Activated CD4-positive, alpha-beta T cell treated with anti-CD3 and anti-CD28 coated beads for 36 hours (primary cell): ENCODE results near the gene AK5. TPM values are rescaled to one million over a fixed set of nuclear protein-coding genes. Genes with fewer than 3 reads are reported as not detected.

Experiments
- ATAC-seq: fragments of 200-7000 bp; cut with Tn5 transposase; one replicate; pipeline ENCODE4 v1.10.0; 2021; ENCODE audit warnings: mild to moderate bottlenecking, moderate library complexity
- CTCF ChIA-PET: fragments of 350-600 bp; sonication (Branson Sonifier 250); formaldehyde crosslinking; loops from one replicate; lab custom pipeline; 2021; ENCODE audit warnings: antibody characterized with exemption; lab: Charles Lee
- POLR2A ChIA-PET: fragments of 350-600 bp; sonication (Branson Sonifier 250); formaldehyde crosslinking; loops from one replicate; lab custom pipeline; 2021; ENCODE audit warnings: antibody characterized with exemption, inconsistent platforms; lab: Charles Lee
- DNase-seq: peaks from one replicate; pipeline ENCODE4 v3.0.0-alpha.2; 2020
- H3K27ac Mint-ChIP-seq: one replicate; pipeline ENCODE4 v1.8.0; 2021; ENCODE audit warnings: mixed read lengths
- H3K27me3 Mint-ChIP-seq: one replicate; pipeline ENCODE4 v1.8.0; 2021; ENCODE audit warnings: mixed read lengths
- H3K36me3 Mint-ChIP-seq: one replicate; pipeline ENCODE4 v1.8.0; 2021; ENCODE audit warnings: low read depth, mixed read lengths
- H3K4me1 Mint-ChIP-seq: one replicate; pipeline ENCODE4 v1.8.0; 2021; ENCODE audit warnings: mixed read lengths
- H3K4me3 Mint-ChIP-seq: one replicate; pipeline ENCODE4 v1.8.0; 2021; ENCODE audit warnings: mild to moderate bottlenecking, moderate library complexity, mixed read lengths
- H3K9me3 Mint-ChIP-seq: one replicate; pipeline ENCODE4 v1.8.0; 2021; ENCODE audit warnings: low read depth, mixed read lengths
- intact Hi-C, 2 experiments: fragments of 100-400 bp; cut with DNase I in 1 of 2; cut with micrococcal nuclease in 1 of 2; formaldehyde crosslinking; loops; one replicate each; pipeline versions ENCODE4 v1.14.2 to v1.15.1; 2022 to 2024; cut with DNase I, micrococcal nuclease
- total RNA-seq, 2 experiments: library from RNA; stranded (reverse); gene quantifications; one replicate each; pipeline ENCODE4 v1.2.3, GENCODE V29; 2021

AK5 gene
- total RNA-seq, 2 experiments from 2014 or later = 9.9 TPM

DNA sequence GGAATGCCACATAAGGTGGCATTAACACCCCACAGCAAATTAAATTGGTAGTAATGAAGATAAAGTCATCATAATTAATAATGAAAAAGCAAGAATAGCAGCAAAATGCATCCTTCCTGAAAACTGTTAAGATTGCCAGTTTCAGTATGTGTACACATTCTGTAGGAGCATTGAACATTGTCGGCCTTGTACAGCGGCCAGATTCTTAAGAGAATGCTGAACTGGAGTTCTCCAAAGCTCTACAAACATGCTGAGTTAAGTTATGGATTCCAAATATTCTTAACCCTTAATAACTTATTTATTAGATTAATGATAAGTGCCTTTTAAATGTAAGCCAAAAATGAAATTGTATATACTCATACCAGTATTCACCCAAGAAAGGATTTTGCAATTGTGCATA is 189.9 kb downstream of the AK5 start:
- Mint-ChIP-seq H3K27ac (no peak overlapping the region), H3K9me3 (no peaks in the 10 kb centered on the region), H3K36me3 (peaks cover 3% of the 10 kb centered on the region), H3K27me3 (no peaks in the 10 kb centered on the region), H3K4me1 (no peaks in the 10 kb centered on the region), H3K4me3 (no peak overlapping the region)
- ChIA-PET CTCF (interaction anchor here (0.8 kb wide), 1 partner anchor 9 kb away, joined by 3 read pairs; no protein-coding TSS in a partner anchor), POLR2A (no interaction called here)
- DNase-seq = no peak
- intact Hi-C loops = no loop called here
- no peak for ATAC-seq

DNA sequence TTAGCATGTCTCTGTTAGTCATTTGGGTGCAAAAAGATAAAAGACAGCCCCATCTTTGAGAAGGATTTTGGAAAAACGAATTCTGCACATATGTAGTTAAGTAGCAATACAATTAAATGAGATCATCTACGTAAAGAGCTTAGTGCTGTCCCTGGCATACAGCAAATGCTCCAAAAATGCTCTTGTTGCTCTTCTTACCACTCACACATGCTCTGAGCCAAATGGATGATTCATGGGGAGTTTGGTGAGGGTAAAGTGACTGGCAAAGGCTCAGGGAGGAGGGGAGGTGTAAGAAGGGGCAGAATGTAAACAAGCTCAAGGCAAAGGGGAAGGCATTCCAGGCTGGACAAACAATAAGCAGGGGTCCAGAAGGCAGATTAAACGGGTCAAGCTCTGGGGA is 191.9 kb downstream of the AK5 start:
- ATAC-seq = no peak
- Mint-ChIP-seq H3K4me3 (no peak overlapping the region), H3K27ac (no peak overlapping the region), H3K36me3 (peaks cover 9% of the 10 kb centered on the region), H3K4me1 (no peaks in the 10 kb centered on the region), H3K9me3 (peaks cover 2% of the 10 kb centered on the region), H3K27me3 (no peaks in the 10 kb centered on the region)
- CTCF ChIA-PET = interaction anchor here (1.2 kb wide), 1 partner anchor 59 kb away, joined by 3 read pairs; no protein-coding TSS in a partner anchor
- DNase-seq = no peak
- POLR2A ChIA-PET = no interaction called here
- intact Hi-C loops = no loop called here

DNA sequence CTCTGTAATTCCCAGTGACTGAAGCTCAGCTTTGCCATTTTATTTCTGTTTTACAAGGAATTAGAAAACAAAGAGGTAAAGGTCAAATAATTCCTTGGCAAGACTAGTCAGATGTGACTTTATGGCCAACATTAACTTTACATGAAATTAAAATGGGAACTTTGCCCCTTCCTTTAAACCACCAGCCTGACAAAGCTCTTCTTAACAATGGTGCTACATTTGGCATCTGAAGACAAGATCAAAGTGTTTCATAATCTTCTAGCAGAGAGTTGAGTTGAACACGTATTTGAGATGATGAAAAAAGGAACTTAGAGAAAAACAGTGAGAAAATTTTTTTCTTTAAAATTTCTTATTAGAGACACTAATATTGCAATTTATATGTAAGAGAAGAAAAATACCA is 193.8 kb downstream of the AK5 start:
- POLR2A ChIA-PET = no interaction called here
- Mint-ChIP-seq H3K27ac (no peak overlapping the region), H3K4me1 (no peaks in the 10 kb centered on the region), H3K9me3 (peaks cover 2% of the 10 kb centered on the region), H3K36me3 (peaks cover 14% of the 10 kb centered on the region), H3K4me3 (no peak overlapping the region), H3K27me3 (no peaks in the 10 kb centered on the region)
- DNase-seq (no peak), ATAC-seq (no peak)
- CTCF ChIA-PET = no interaction called here
- intact Hi-C loops = no loop called here

DNA sequence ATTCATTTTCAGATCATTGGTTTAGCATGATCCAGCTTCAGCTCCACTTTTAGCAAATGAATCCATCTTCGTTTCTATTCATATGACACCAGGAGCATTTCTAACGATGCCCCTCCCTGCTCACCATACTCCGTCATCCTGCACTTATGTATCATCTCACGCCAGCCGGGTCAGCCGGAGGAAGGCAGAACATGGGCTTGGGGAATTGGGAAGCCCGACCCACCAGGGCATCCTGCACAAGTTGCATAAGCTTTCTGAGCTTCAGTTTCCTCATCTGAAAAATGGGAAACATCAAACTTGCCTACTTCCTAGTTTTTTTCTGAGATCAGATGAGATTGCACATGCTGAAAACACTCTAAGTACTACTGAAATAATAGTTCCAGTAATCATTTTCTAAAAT is 194.7 kb downstream of the AK5 start:
- H3K4me1 Mint-ChIP-seq = no peaks in the 10 kb centered on the region
- peaks cover 2% of the 10 kb centered on the region for H3K9me3 Mint-ChIP-seq

DNA sequence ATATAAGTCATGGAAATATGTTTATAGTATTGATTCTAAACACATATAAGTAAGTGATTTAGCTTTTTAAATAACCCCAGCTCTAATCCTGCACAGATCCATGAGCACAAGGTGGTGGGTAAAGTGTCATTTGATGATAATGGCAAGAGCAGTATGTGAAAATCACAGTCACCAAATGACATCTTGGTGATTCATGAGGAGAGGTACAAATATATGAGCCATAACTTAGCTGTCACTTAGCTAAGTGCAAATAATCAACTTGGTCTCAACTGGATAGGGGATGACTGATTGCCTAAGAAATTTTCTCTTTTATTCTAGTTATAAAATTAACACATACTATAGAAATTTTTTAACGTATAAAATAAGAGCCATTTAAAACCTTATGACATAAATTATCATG is 202.5 kb downstream of the AK5 start:
- ChIA-PET CTCF (interaction anchor here (1.0 to 1.2 kb wide), 2 partner anchors 18 to 49 kb away, joined by 3 to 4 read pairs; no protein-coding TSS in a partner anchor), POLR2A (interaction anchor here (0.6 kb wide), 1 partner anchor 12 kb away, joined by 3 read pairs; no protein-coding TSS in a partner anchor)
- Mint-ChIP-seq H3K27me3 (no peaks in the 10 kb centered on the region), H3K4me1 (no peaks in the 10 kb centered on the region), H3K27ac (no peak overlapping the region), H3K9me3 (no peaks in the 10 kb centered on the region), H3K36me3 (peaks cover 9% of the 10 kb centered on the region), H3K4me3 (no peak overlapping the region)
- intact Hi-C loops = no loop called here
- peak; percentile 51 for ATAC-seq
- DNase-seq = no peak

More for the DNA sequence above, 194.7 kb downstream of the AK5 start:
- H3K36me3 Mint-ChIP-seq = peaks cover 14% of the 10 kb centered on the region
- intact Hi-C loops = no loop called here
- ChIA-PET POLR2A (no interaction called here), CTCF (no interaction called here)
- no peaks in the 10 kb centered on the region for H3K27me3 Mint-ChIP-seq
- no peak for DNase-seq
- H3K4me3 Mint-ChIP-seq = no peak overlapping the region
- H3K27ac Mint-ChIP-seq = no peak overlapping the region
- no peak for ATAC-seq

DNA sequence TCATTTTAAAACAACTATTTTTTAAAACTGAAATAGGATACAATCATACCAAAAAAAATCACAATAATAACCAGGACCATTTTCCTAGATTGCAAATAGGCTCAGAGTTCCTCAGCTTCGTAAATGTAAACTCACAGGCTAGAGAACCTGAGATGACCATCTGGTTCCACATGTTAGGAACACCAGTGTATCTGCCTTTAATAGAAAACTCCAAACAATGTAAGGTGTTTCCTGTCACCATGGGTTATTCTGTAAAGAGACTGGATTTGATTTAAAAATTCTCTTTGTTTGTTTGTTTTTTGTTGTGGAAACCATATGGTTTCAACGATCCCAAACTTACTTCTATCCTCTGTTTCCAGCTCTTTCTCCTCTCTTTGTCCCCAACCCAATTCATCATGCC is 203.1 kb downstream of the AK5 start:
- intact Hi-C loops = no loop called here
- Mint-ChIP-seq H3K27ac (no peak overlapping the region), H3K4me1 (no peaks in the 10 kb centered on the region), H3K4me3 (no peak overlapping the region), H3K9me3 (no peaks in the 10 kb centered on the region), H3K36me3 (peaks cover 4% of the 10 kb centered on the region), H3K27me3 (no peaks in the 10 kb centered on the region)
- ATAC-seq (no peak), DNase-seq (no peak)
- ChIA-PET POLR2A (interaction anchor here (0.6 kb wide), 1 partner anchor 11 kb away, joined by 3 read pairs; no protein-coding TSS in a partner anchor), CTCF (interaction anchor here (0.6 to 1.4 kb wide), 3 partner anchors 19 to 205 kb away, joined by 3 read pairs; no protein-coding TSS in a partner anchor)

DNA sequence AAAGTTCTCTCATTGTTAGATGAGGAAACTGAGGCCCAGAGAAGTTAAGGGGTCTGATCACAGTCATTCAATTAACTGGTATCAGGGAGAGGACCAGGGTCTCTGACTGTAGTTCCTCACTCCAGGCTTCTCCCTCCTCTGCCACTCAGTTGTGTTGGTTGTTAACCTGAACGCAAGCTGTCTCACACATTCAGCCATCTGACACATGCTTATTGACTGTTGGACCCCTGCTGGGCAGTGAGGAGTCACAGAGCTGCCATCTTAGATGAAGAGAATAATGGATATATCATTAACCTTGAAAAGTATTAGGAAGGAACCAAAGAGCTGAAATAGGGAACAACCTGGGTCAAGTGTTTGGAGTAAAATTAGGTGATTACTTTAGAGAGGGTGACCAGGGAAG is 205.8 kb downstream of the AK5 start:
- no peaks in the 10 kb centered on the region for H3K27me3 Mint-ChIP-seq
- no peak for ATAC-seq
- peaks cover 4% of the 10 kb centered on the region for H3K36me3 Mint-ChIP-seq

DNA sequence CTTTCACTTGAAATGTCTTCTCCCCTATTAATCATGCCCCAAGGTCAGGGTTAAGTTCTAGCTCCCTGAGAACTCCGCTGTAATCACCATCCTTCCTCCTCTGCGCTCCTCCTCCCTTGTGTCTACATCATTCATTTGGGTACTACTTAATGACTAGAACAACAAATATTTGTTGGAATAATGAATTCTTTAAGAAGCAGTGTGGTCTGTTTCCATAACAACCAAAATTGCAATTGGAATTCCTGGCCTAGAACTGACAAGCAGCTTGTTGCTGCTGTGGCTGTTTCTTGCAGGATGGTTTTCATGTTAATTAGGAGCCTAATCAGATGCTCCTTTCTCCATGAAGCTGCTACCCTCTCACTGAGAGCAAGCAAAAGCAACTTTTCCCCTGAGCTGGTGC is 208.1 kb downstream of the AK5 start:
- peaks cover 4% of the 10 kb centered on the region for H3K36me3 Mint-ChIP-seq
- CTCF ChIA-PET = interaction anchor here (0.6 to 1.2 kb wide), 2 partner anchors 10 to 324 kb away, joined by 3 to 4 read pairs; no protein-coding TSS in a partner anchor
- no peaks in the 10 kb centered on the region for H3K27me3 Mint-ChIP-seq
- POLR2A ChIA-PET = no interaction called here
- no peak for DNase-seq
- H3K4me3 Mint-ChIP-seq = no peak overlapping the region
- H3K9me3 Mint-ChIP-seq = no peaks in the 10 kb centered on the region
- H3K27ac Mint-ChIP-seq = no peak overlapping the region
- intact Hi-C loops = no loop called here
- no peak for ATAC-seq
- no peaks in the 10 kb centered on the region for H3K4me1 Mint-ChIP-seq

More for the DNA sequence above, 205.8 kb downstream of the AK5 start:
- Mint-ChIP-seq H3K4me1 (no peaks in the 10 kb centered on the region), H3K9me3 (no peaks in the 10 kb centered on the region), H3K27ac (no peak overlapping the region), H3K4me3 (no peak overlapping the region)
- ChIA-PET CTCF (interaction anchor here (0.6 kb wide), 1 partner anchor 720 kb away, joined by 3 read pairs; no protein-coding TSS in a partner anchor), POLR2A (no interaction called here)
- DNase-seq = no peak
- intact Hi-C loops = no loop called here

DNA sequence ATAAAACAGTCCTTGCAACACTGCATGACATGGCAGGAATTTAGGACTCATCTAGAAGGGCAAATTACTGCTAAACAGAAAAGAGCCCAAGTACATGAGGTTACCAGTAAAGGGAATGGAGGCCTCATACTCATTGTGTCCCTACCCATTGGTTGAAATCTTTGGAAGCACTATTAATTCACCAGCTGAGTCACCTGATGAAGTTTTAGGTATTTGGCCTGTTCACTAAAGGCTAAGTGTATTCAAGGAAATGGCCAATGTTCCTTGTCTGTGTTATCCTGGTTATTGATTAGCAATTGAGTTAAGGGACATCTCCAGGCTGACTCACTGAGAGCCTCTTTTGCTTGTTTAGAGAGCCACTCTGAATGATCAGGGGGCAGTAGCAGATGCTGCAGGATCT is 212.2 kb downstream of the AK5 start:
- H3K27ac Mint-ChIP-seq = no peak overlapping the region
- H3K9me3 Mint-ChIP-seq = peaks cover 2% of the 10 kb centered on the region
- DNase-seq = no peak
- intact Hi-C loops = no loop called here
- H3K4me1 Mint-ChIP-seq = peaks cover 5% of the 10 kb centered on the region
- no peaks in the 10 kb centered on the region for H3K27me3 Mint-ChIP-seq
- POLR2A ChIA-PET = no interaction called here
- H3K36me3 Mint-ChIP-seq = peaks cover 11% of the 10 kb centered on the region
- CTCF ChIA-PET = no interaction called here
- no peak for ATAC-seq
- H3K4me3 Mint-ChIP-seq = no peak overlapping the region

DNA sequence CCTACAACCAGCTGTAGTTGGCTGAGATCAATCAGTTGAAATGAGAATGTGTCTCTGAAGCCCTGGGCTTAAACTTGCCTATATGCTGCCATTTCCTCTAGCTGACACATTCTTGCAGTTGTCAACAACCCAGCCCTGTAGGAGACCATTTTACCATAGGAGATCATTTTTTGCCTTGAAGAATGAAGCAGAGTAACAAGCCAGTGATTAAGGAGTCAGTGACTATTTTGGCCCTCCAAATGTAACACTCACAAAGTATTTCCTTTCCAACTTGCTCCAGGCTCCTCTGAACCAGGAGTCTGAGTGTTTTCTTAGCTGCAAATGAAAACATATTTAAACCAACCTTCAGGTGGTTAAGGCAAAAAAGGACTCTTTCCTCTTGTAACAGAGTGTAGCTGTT is 217.1 kb downstream of the AK5 start:
- ATAC-seq (no peak), DNase-seq (no peak)
- no peak overlapping the region for H3K4me3 Mint-ChIP-seq
- H3K4me1 Mint-ChIP-seq = peaks cover 5% of the 10 kb centered on the region
- H3K27me3 Mint-ChIP-seq = no peaks in the 10 kb centered on the region
- H3K36me3 Mint-ChIP-seq = peaks cover 13% of the 10 kb centered on the region
- CTCF ChIA-PET = no interaction called here
- H3K9me3 Mint-ChIP-seq = peaks cover 2% of the 10 kb centered on the region
- H3K27ac Mint-ChIP-seq = no peak overlapping the region
- intact Hi-C loops = no loop called here
- POLR2A ChIA-PET = no interaction called here

DNA sequence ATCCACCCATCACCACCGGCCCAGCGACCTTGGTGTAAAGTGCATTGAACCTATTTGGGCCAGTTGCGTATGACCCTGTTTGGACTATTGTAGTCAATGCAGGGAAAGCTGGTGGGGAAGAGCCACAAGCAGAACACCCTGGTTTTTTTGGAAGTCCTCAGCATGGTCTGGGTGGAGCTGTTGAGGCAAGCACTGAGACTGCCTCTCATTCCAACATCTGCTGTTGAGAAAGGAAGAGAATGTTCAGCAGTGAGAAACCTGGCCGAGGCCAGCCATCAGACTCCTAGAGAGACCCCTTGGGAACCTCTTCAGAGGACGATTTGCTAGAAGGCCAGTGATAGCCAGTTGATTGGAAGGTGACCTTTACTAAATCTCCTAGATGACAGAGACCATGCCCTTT is 217.6 kb downstream of the AK5 start:
- Mint-ChIP-seq H3K36me3 (peaks cover 13% of the 10 kb centered on the region), H3K27me3 (no peaks in the 10 kb centered on the region), H3K9me3 (peaks cover 2% of the 10 kb centered on the region), H3K4me3 (no peak overlapping the region), H3K27ac (no peak overlapping the region), H3K4me1 (peaks cover 6% of the 10 kb centered on the region)
- CTCF ChIA-PET = interaction anchor here (0.8 kb wide), 1 partner anchor 9 kb away, joined by 3 read pairs; no protein-coding TSS in a partner anchor
- POLR2A ChIA-PET = no interaction called here
- ATAC-seq = no peak
- DNase-seq = no peak
- intact Hi-C loops = no loop called here

DNA sequence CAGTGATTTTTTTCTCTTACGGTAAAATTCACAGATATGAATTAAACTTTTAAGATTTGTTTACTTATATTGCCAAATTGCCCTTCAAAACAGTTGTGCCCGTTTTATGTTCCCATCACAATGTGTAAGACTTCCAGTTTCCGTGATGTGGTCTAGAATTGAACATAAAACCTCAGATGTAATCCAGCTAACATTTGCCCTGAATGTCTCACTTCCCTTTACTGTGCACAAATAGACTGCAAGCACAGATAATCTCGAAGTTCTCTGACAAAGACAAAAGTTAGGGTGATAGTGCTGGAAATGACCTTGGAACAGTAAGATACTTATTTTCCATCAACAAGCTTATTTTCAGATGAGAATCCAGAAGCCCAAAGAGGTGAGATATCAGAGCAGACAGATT is 223.2 kb downstream of the AK5 start:
- no peaks in the 10 kb centered on the region for H3K27me3 Mint-ChIP-seq
- H3K36me3 Mint-ChIP-seq = peaks cover 9% of the 10 kb centered on the region
- ChIA-PET CTCF (no interaction called here), POLR2A (no interaction called here)
- ATAC-seq (peak; percentile 49), DNase-seq (no peak)
- no peak overlapping the region for H3K4me3 Mint-ChIP-seq
- H3K4me1 Mint-ChIP-seq = peaks cover 9% of the 10 kb centered on the region
- H3K27ac Mint-ChIP-seq = peak overlapping the region; percentile 11
- H3K9me3 Mint-ChIP-seq = no peaks in the 10 kb centered on the region
- intact Hi-C loops = no loop called here
